Activated naive CD8-positive, alpha-beta T cell treated with anti-CD3 and anti-CD28 coated beads for 36 hours (primary cell): ENCODE data around the gene FGFR1OP2. TPM values are rescaled to one million over a fixed set of nuclear protein-coding genes. Genes with fewer than 3 reads are reported as not detected.
"Not testable (repeated sequence)": the region's sequence is repeated elsewhere in the genome, so short reads cannot be mapped to it uniquely, and the experiment has no call there.

Source experiments
- DNase-seq: peaks from one replicate; pipeline ENCODE4 v3.0.0; 2021
- H3K27ac Mint-ChIP-seq: one replicate; pipeline ENCODE4 v1.8.0; 2022; ENCODE audit warnings: mild to moderate bottlenecking, moderate library complexity, mixed read lengths
- H3K27me3 Mint-ChIP-seq: one replicate; pipeline ENCODE4 v1.8.0; 2022; ENCODE audit warnings: mild to moderate bottlenecking, mixed read lengths
- H3K36me3 Mint-ChIP-seq: one replicate; pipeline ENCODE4 v1.8.0; 2021; ENCODE audit warnings: mild to moderate bottlenecking, mixed read lengths
- H3K4me1 Mint-ChIP-seq: one replicate; pipeline ENCODE4 v1.8.0; 2021; ENCODE audit warnings: mixed read lengths
- H3K4me3 Mint-ChIP-seq: one replicate; pipeline ENCODE4 v1.8.0; 2022; ENCODE audit warnings: mild to moderate bottlenecking, moderate library complexity, mixed read lengths
- H3K9me3 Mint-ChIP-seq: one replicate; pipeline ENCODE4 v1.8.0; 2022; ENCODE audit warnings: mixed read lengths
- total RNA-seq, 2 experiments: library from RNA; stranded (reverse); gene quantifications; one replicate each; pipeline ENCODE4 v1.2.3, GENCODE V29; 2021

Gene FGFR1OP2
- total RNA-seq, 2 experiments from 2014 or later: 49.8 to 53.5 TPM

- H3K4me3 Mint-ChIP-seq: peak overlapping the region; percentile 97
- DNase-seq: no peak
- no peaks in the 10 kb centered on the region for H3K9me3 Mint-ChIP-seq
- H3K36me3 Mint-ChIP-seq: peaks cover 37% of the 10 kb centered on the region
- H3K27ac Mint-ChIP-seq: peak overlapping the region; percentile 99
- H3K4me1 Mint-ChIP-seq: peaks cover 49% of the 10 kb centered on the region
- H3K27me3 Mint-ChIP-seq: no peaks in the 10 kb centered on the region
Observed at GRCh38 chr12:26936559-26937442, 1.5 kb upstream of the FGFR1OP2 start.

GRCh38 chr12:26937443-26937862, 817 bp upstream of the FGFR1OP2 start:
- Mint-ChIP-seq H3K4me1 (peaks cover 50% of the 10 kb centered on the region), H3K36me3 (peaks cover 31% of the 10 kb centered on the region), H3K9me3 (no peaks in the 10 kb centered on the region), H3K4me3 (peak overlapping the region; percentile 97), H3K27me3 (no peaks in the 10 kb centered on the region), H3K27ac (peak overlapping the region; percentile 99)
- no peak for DNase-seq

- Mint-ChIP-seq H3K9me3 (no peaks in the 10 kb centered on the region), H3K36me3 (peaks cover 25% of the 10 kb centered on the region), H3K27ac (peak overlapping the region; percentile 99), H3K4me1 (peaks cover 52% of the 10 kb centered on the region), H3K4me3 (peak overlapping the region; percentile 97), H3K27me3 (no peaks in the 10 kb centered on the region)
- DNase-seq: no peak
Observed at GRCh38 chr12:26938701-26939062, 412 bp downstream of the FGFR1OP2 start.

GRCh38 chr12:26939192-26939832, 1.0 kb downstream of the FGFR1OP2 start:
- Mint-ChIP-seq H3K36me3 (peaks cover 27% of the 10 kb centered on the region), H3K27ac (peak overlapping the region; percentile 99), H3K9me3 (no peaks in the 10 kb centered on the region), H3K4me1 (peaks cover 57% of the 10 kb centered on the region), H3K4me3 (peak overlapping the region; percentile 97), H3K27me3 (no peaks in the 10 kb centered on the region)
- DNase-seq: no peak

GRCh38 chr12:26939953-26940352, 1.7 kb downstream of the FGFR1OP2 start:
- H3K4me3 Mint-ChIP-seq: peak overlapping the region; percentile 97
- peaks cover 54% of the 10 kb centered on the region for H3K4me1 Mint-ChIP-seq

GRCh38 chr12:26940516-26941214, 2.4 kb downstream of the FGFR1OP2 start:
- Mint-ChIP-seq H3K4me1 (peaks cover 50% of the 10 kb centered on the region), H3K27me3 (no peaks in the 10 kb centered on the region), H3K9me3 (peaks cover 3% of the 10 kb centered on the region), H3K27ac (peak overlapping the region; percentile 93), H3K4me3 (peak overlapping the region; percentile 97), H3K36me3 (peaks cover 22% of the 10 kb centered on the region)
- peak; percentile 26 for DNase-seq

More at GRCh38 chr12:26939953-26940352, 1.7 kb downstream of the FGFR1OP2 start:
- no peaks in the 10 kb centered on the region for H3K27me3 Mint-ChIP-seq
- no peak for DNase-seq
- H3K9me3 Mint-ChIP-seq: peaks cover 2% of the 10 kb centered on the region
- H3K36me3 Mint-ChIP-seq: peaks cover 23% of the 10 kb centered on the region
- H3K27ac Mint-ChIP-seq: peak overlapping the region; percentile 80

- Mint-ChIP-seq H3K4me3 (peak overlapping the region; percentile 97), H3K9me3 (peaks cover 3% of the 10 kb centered on the region), H3K27ac (peak overlapping the region; percentile 93), H3K27me3 (no peaks in the 10 kb centered on the region), H3K36me3 (peaks cover 23% of the 10 kb centered on the region), H3K4me1 (peaks cover 49% of the 10 kb centered on the region)
- no peak for DNase-seq
Observed at GRCh38 chr12:26941215-26941594, 2.9 kb downstream of the FGFR1OP2 start.

GRCh38 chr12:26948309-26948708, 10.0 kb downstream of the FGFR1OP2 start:
- DNase-seq: no peak
- H3K27ac Mint-ChIP-seq: no peak overlapping the region
- peaks cover 14% of the 10 kb centered on the region for H3K9me3 Mint-ChIP-seq
- H3K4me3 Mint-ChIP-seq: no peak overlapping the region
- H3K36me3 Mint-ChIP-seq: peaks cover 63% of the 10 kb centered on the region
- no peaks in the 10 kb centered on the region for H3K27me3 Mint-ChIP-seq
- H3K4me1 Mint-ChIP-seq: peaks cover 44% of the 10 kb centered on the region

GRCh38 chr12:26953447-26953846, 15.2 kb downstream of the FGFR1OP2 start:
- Mint-ChIP-seq H3K36me3 (peaks cover 36% of the 10 kb centered on the region), H3K9me3 (peaks cover 1% of the 10 kb centered on the region), H3K4me1 (peaks cover 37% of the 10 kb centered on the region), H3K27ac (no peak overlapping the region), H3K4me3 (no peak overlapping the region), H3K27me3 (no peaks in the 10 kb centered on the region)
- no peak for DNase-seq

- no peaks in the 10 kb centered on the region for H3K9me3 Mint-ChIP-seq
- H3K27me3 Mint-ChIP-seq: no peaks in the 10 kb centered on the region
- no peak overlapping the region for H3K27ac Mint-ChIP-seq
- DNase-seq: no peak
- no peak overlapping the region for H3K4me3 Mint-ChIP-seq
- peaks cover 32% of the 10 kb centered on the region for H3K36me3 Mint-ChIP-seq
- peaks cover 37% of the 10 kb centered on the region for H3K4me1 Mint-ChIP-seq
Observed at GRCh38 chr12:26954027-26954426, 15.8 kb downstream of the FGFR1OP2 start.

GRCh38 chr12:26961391-26961790, 23.1 kb downstream of the FGFR1OP2 start:
- H3K4me3 Mint-ChIP-seq, DNase-seq, H3K4me1 Mint-ChIP-seq: not testable (repeated sequence)

GRCh38 chr12:26961803-26962202, 23.5 kb downstream of the FGFR1OP2 start:
- Mint-ChIP-seq H3K4me1 (no peaks in the 10 kb centered on the region), H3K36me3 (peaks cover 17% of the 10 kb centered on the region), H3K27me3 (no peaks in the 10 kb centered on the region), H3K9me3 (no peaks in the 10 kb centered on the region), H3K4me3 (no peak overlapping the region), H3K27ac (no peak overlapping the region)
- no peak for DNase-seq

More at GRCh38 chr12:26961391-26961790, 23.1 kb downstream of the FGFR1OP2 start:
- not testable (repeated sequence) for H3K27ac Mint-ChIP-seq, H3K9me3 Mint-ChIP-seq, H3K27me3 Mint-ChIP-seq
- peaks cover 17% of the 10 kb centered on the region for H3K36me3 Mint-ChIP-seq

GRCh38 chr12:26963413-26963812, 25.1 kb downstream of the FGFR1OP2 start:
- Mint-ChIP-seq H3K4me1 (no peaks in the 10 kb centered on the region), H3K27ac (no peak overlapping the region), H3K4me3 (no peak overlapping the region), H3K36me3 (peaks cover 17% of the 10 kb centered on the region), H3K9me3 (no peaks in the 10 kb centered on the region), H3K27me3 (no peaks in the 10 kb centered on the region)
- no peak for DNase-seq

GRCh38 chr12:26966842-26967241, 28.6 kb downstream of the FGFR1OP2 start:
- Mint-ChIP-seq H3K36me3 (peaks cover 26% of the 10 kb centered on the region), H3K27me3 (no peaks in the 10 kb centered on the region), H3K9me3 (no peaks in the 10 kb centered on the region), H3K27ac (no peak overlapping the region), H3K4me1 (peaks cover 8% of the 10 kb centered on the region), H3K4me3 (no peak overlapping the region)
- DNase-seq: no peak

- no peak for DNase-seq
- H3K27me3 Mint-ChIP-seq: no peaks in the 10 kb centered on the region
- H3K27ac Mint-ChIP-seq: no peak overlapping the region
- H3K4me3 Mint-ChIP-seq: no peak overlapping the region
- H3K36me3 Mint-ChIP-seq: peaks cover 29% of the 10 kb centered on the region
- no peaks in the 10 kb centered on the region for H3K9me3 Mint-ChIP-seq
- peaks cover 9% of the 10 kb centered on the region for H3K4me1 Mint-ChIP-seq
Observed at GRCh38 chr12:26970136-26970535, 31.9 kb downstream of the FGFR1OP2 start.
